ENCODE data around the gene ARID3B.

Gene ARID3B

DNA sequence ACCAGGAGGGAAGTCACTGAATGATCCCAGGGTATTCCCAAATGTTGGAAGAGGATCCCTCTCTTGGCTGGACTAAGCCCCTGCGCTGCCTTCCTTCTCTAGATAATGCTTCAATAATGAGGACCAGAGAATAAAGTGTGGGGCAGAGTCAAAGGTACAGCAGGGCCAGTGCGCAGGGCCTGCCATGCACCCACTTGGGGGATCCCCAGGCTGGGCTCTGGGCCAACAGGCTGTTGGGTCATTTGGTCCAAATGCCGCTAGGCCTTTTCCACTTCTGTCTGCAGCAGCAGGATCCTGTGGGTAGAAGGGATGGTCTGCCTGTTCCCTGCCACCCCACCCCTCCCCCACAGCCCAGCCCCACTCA is 68.9 kb downstream of the ARID3B start:
- no peak for DNase-seq

DNA sequence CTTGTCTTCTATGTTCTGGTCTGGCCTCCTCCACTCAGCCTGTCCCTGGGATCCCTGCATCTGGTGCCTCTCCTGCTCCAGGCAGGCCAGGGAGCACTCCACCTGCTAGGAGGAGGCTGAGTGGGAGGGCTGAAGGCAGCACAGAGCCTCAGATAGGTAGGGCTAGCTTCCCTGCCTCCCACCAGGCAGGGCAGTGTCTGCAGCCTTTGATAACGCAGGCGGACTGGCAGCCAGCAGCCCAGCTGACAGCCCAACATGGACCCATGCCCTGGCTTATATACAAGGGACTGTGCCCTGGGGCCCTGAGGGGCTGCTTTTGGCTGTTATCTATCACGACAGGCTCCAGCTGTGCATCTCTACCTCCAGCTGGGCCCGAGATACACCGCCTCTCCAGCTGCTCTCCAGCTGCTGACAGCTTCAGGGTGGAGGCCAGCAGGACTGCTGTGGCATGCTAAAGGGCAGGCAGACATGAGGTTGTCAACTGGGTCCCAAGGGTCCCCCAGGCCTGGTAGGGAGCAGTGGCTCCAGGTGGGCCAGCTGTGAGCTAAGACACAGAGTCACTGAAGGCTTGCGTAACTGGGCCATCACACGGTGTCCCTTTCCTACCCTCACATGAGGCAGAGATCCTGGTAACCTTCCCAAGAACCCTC is 69.4 kb downstream of the ARID3B start:
- DNase-seq, result no peak

DNA sequence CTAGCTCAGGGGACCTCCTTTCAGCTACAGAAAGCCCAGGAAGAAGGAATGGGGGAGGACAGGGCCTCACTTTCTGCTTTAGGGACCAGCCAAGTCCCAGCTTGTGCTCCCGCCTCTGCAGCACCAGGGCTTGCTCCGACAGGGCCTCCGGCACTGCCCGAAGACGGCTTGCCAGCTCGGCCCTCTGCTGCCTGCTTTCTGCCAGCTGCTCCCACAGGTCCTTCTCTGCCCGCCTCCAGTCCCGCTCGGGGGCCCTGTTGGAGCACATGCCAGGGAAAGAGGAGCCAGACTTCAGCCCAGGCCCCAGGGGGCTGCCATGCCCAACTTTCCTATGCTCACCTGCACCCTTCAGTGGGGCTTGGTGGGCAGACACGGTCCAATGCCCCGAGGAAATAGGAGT is 70.3 kb downstream of the ARID3B start:
- DNase-seq, result no peak

- no peak for DNase-seq
Observed at GRCh38 chr15:74611834-74612233, 70.8 kb downstream of the ARID3B start.

DNA sequence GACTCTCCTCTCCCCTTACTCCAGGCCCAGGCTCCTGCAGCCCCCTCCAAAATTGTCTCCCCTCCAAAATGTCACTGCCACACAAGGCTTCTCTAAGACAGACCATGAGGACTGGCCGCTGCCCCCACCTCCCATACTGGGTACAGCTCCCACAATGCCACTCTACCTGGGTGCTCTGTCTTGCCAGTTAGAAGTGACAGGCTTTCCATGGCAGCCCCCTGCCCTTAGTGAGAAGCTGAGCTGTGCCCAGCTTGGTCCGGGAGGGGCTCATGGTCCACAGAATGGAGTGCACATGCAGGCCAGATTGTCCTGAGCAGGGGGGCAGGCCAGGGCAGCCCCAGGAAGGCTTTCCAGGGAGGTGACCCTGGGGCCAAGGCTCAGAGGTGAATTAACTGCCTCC is 71.7 kb downstream of the ARID3B start:
- DNase-seq, result no peak

DNA sequence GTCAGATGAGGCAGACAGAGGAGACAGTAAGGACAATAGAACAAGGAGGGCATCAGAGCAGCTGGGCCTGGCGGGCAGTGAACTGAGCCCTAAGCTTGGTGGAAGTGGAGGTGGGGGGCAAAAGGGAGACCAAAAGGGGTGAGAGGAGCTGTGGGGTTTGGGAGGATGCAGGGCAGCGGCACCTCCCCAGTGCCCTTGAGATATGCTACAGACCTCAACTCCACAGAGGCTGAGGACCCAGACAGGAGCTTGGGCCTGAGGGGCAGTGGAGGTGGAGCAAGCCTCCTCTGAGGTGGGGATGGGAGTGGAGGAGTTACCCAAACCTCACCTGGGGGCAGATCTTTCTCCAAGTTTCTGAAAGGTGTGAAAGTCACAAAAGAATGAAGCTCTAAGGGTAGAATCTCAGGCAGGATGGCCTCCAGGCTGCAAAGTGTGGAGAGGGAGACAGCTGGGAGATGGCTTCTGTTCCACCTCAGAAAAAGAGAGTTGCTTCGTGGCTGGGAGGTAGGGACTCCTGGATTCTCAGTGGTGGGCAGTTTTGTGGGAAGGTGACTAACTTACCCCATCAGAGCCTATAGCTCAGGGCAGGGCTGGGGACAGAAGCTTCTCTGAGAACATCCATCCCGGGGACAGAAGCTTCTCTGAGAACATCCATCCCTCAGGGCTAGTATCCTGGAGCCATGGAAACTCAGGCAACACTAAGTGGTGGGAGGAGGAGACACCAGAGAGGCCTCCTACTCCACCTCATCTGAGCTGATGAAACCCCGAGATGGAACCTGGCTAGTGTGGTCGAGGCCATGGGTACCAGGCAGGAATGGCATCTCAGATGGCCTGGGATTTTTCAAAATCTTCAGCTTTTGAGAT is 72.3 kb downstream of the ARID3B start:
- DNase-seq, result no peak

DNA sequence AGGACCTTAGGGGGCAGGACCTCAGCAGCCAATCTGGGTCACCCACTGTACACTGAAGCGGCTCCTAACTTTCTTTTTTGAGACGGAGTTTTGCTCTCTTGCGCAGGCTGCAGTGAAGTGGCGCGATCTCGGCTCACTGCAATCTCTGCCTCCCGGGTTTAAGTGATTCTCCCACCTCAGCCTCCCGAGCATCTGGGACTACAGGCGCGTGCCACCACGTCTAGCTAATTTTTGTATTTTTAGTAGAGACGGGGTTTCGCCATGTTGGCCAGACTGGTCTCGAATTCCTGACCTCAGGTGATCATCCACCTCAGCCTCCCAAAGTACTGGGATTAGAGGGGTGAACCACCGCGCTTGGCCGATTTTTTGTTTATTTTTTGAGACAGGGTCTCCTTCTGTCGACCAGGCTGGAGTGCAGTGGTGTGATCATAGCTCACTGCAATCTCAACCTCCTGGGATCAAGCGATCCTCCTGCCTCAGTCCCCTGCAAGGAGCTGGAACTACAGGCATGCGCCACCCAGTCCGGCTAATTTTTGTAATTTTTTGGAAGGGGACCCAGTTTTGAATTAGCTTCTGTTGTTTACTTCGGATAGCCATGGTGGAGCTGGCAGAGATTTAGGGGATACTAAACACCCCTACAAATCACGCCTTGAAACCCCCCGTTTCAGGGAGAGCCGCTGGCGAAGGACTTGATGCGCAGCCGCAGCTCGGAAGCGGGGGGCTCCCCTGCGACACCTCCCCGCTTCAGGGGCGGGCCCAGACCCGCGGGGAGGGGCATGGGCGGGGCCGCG is 73.1 kb downstream of the ARID3B start:
- DNase-seq, result no peak

GRCh38 chr15:74614744-74615507 is 73.9 kb downstream of the ARID3B start:
- DNase-seq, result no peak

GRCh38 chr15:74615508-74616365 is 74.7 kb downstream of the ARID3B start, which contains the start of gene CLK3:
CLK3 (plus strand) TSS chr15:74615836; CDS start chr15:74619197, 3,361 bp downstream.
- peak; percentile 85 for DNase-seq

- DNase-seq, result peak; percentile 54
Observed at GRCh38 chr15:74616366-74616939, 75.4 kb downstream of the ARID3B start.

DNA sequence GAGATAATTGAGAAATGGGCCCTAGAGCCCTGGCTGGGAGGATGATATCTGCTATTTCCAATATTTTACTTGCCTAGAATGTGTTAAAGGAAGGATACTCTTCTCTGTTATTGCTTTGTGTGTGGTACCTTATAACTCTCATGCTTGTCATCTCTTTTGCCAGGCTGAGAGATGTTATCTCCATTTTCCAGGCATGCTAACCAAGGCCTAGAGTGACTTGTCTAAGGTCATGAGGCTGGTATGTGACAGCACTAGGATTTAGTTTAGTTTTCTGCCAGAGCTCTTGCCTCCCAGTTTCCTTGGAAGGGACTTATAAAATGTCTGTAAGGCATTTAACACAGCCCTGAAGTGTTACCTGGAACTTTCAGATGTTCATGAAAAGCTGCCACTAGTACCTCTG is 76.0 kb downstream of the ARID3B start:
- no peak for DNase-seq

DNA sequence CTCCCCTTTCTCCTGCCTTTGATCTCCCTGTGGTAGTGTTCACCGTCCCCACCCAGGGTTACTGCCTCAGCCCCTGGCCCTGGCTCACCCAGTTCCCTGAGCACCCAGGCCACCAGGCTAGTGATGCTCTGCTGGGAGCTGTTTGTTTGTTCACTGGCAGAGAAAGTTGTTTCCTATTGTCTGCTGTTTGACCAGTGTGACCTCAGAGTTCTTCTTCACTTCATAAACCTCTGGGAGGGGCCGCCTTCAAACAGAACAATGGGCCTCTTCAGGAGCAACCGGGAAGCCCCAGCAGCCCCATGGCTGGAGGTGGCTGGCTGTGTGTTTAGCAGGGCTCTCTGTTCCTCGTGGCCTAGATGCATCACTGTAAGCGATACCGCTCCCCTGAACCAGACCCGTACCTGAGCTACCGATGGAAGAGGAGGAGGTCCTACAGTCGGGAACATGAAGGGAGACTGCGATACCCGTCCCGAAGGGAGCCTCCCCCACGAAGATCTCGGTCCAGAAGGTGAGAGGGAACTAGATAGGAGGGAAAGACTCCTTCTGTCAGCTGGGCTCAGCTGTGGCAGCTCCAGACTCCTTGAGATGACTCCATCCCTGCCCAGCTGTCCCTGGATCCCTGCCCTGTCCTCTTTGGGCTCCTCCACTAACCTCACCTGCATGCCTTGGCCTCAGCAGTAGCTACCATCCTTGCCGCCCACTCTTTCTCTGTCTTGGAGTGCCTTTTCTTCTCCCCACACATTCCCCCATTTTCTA is 78.0 kb downstream of the ARID3B start:
- no peak for DNase-seq

DNA sequence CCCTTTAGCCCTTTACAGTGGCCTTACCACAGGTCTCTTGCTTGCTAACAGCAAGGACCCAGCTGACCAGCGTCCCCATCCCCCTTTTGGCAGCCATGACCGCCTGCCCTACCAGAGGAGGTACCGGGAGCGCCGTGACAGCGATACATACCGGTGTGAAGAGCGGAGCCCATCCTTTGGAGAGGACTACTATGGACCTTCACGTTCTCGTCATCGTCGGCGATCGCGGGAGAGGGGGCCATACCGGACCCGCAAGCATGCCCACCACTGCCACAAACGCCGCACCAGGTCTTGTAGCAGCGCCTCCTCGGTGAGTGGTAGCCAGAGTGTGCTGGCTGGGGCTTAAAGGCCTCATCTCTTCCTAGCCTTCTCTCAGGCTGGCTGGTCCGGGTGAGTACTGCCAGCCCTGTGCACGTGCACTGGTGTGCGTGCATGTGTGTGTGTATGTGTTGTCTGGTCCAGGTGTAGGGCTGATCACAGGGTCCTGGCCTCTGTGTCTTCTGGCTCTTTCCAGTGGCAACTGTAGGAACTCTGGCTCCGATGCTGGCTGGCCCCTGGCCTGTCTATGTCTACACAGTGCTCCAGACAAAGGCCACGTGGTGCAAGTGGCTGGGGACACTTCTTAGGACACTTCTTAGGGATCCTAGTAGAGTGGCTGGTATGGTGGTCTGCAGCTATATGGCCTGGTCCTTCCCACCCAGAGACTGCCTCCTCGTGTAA is 79.1 kb downstream of the ARID3B start:
- no peak for DNase-seq

DNA sequence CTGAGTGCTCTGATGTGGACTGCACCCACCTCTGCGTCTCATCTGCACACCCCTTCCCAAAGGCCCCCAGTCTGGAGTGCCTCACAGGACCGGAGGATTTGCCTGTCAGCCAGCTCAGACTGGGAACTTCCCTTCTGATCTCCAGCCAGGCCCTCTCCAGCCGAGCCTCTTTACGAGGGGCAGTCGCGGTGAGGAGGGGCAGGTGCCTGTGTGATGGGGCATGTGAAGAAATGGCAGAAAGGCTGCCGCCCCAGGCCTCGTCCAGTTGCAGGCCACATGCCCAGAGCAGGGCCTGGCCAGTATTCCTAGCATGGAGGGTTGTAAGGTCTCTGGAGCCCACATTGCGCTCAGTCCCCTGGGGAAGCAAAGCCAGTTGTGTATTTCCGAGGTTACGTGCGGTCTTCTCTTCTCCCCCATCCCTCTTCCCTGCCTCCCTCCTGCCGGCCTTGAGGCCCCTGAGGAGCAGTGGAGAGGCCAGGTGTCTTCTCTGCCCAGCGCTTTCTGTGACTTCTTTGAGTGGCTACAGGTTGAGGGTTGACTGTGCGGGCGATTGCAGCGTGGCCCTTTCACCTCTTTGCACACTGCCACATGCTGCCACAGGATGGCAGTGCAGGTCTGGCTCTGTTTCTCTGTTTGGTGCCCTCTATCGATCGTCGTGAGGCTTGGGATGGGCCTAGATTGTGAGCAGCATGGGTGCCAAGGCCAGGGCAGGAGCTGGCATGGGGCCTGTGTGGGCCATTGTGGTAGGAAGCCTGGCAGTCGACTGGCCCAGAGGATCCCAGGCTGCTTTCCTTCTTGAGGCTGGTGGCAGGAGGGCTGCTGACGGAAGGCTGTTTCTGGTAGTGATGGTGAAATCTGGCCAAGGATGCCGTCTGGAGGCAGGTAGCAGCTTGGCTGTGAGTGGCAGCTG is 79.9 kb downstream of the ARID3B start:
- peak; percentile 24 for DNase-seq

GRCh38 chr15:74621546-74621920 is 80.5 kb downstream of the ARID3B start:
- no peak for DNase-seq

GRCh38 chr15:74621936-74622335 is 80.9 kb downstream of the ARID3B start:
- DNase-seq, result no peak

DNA sequence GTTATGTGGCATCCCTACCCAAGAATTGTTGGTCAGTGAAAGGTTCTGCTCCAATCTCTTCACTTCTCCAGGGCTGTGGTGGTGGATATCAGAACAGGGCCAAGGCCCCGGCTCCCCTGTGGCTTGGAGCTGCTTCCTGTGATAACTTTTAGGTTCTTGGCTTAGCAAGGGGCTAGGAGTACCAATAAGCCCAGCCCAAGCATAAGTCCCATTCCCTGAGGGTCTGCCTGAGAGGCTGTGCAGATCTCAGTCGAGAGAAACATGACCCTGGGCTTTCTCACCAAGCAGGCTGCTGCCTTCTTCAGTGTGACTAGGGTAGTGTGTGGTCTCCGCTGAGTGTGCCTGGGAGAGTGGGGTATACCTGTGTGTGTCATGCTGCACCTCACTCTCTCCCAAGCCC is 81.7 kb downstream of the ARID3B start:
- no peak for DNase-seq

DNA sequence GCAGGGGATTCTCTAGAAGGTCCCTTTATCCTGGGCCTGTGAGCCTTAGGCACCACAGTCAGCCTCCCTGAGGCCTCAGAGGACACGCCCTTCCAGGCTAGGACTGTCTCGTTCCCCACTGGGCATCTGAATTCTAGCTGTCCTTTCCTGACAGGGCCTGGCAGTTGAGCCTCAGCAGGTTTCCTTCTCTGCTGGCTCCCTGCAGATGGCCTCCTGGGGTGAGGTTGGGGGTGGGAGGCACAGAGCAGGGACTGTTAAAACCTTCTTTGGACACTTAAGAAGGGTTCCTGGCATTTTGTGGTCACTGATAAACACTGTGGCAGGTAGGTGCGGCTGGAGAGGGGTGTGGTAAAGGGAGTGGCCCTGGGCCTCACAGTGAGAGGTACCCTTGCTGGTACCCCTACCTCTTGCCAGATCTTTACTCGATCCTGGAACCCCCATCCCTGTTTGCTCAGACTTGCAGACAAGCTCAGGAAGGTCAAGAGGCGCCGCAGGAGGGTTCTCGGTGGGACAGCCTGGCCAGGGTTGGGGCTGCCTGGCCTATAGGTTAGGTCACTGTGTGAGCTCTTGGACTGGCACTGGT is 83.1 kb downstream of the ARID3B start:
- no peak for DNase-seq

- no peak for DNase-seq
Observed at GRCh38 chr15:74625693-74626092, 84.7 kb downstream of the ARID3B start.
